Measurements from ENCODE around the gene PPARD. TPM values are rescaled to one million over a fixed set of nuclear protein-coding genes. Genes with fewer than 3 reads are reported as not detected.
"Not testable (repeated sequence)": the region's sequence is repeated elsewhere in the genome, so short reads cannot be mapped to it uniquely, and the experiment has no call there.

The PPARD gene
- total RNA-seq, 2 donors from 2014 or later, result 10.9 to 11.5 TPM

DNA sequence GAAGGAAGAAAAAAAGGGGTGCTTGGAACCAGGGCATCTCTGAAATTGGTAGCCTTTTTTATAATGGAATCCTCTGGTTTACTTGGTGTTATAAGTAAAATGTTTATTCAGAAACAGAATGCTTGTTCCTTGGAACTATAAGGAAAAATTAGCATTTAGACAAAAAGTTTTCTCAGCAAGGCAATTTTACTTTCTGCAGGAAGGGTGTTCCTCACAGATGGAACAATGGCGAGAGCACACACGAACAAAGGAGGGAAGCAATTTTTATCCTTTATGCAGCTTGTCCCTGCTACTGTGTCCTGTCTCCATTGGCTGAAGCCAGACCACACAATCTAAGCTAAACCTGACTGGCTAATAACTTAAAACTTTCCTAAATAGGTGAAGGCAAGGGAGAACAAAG, 87.1 kb downstream of the PPARD start:
- Mint-ChIP-seq H3K4me1 (peaks cover 7% of the 10 kb centered on the region), H3K9me3 (peaks cover 16% of the 10 kb centered on the region), H3K36me3 (ENCODE audit: low read depth) (peaks cover 21% of the 10 kb centered on the region), H3K27ac (no peak overlapping the region), H3K27me3 (ENCODE audit: insufficient read depth) (no peaks in the 10 kb centered on the region), H3K4me3 (no peak overlapping the region)
- Histone ChIP-seq H3K27ac (ENCODE audit: low read depth, low read length) (no peak overlapping the region), H3K36me3 (ENCODE audit: control insufficient read depth, insufficient read depth, low read length) (no peaks in the 10 kb centered on the region), H3K27me3 (ENCODE audit: control insufficient read depth, insufficient read depth, low read length, poor library complexity, severe bottlenecking) (no peaks in the 10 kb centered on the region), H3K9ac (ENCODE audit: extremely low read depth, low read length, poor library complexity, severe bottlenecking) (no peak overlapping the region), H3K4me3 (ENCODE audit: low read length) (no peak overlapping the region), H3K9me3 (ENCODE audit: control insufficient read depth, low read length) (peaks cover 12% of the 10 kb centered on the region), H3K4me1 (ENCODE audit: control insufficient read depth, insufficient read depth, low read length) (no peaks in the 10 kb centered on the region)
- TF ChIP-seq, protein P1, sequence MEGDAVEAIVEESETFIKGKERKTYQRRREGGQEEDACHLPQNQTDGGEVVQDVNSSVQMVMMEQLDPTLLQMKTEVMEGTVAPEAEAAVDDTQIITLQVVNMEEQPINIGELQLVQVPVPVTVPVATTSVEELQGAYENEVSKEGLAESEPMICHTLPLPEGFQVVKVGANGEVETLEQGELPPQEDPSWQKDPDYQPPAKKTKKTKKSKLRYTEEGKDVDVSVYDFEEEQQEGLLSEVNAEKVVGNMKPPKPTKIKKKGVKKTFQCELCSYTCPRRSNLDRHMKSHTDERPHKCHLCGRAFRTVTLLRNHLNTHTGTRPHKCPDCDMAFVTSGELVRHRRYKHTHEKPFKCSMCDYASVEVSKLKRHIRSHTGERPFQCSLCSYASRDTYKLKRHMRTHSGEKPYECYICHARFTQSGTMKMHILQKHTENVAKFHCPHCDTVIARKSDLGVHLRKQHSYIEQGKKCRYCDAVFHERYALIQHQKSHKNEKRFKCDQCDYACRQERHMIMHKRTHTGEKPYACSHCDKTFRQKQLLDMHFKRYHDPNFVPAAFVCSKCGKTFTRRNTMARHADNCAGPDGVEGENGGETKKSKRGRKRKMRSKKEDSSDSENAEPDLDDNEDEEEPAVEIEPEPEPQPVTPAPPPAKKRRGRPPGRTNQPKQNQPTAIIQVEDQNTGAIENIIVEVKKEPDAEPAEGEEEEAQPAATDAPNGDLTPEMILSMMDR (conservative IDR thresholded peaks at IDR 0.05), result no peak
- no peak for DNase-seq
- 94% methylated on average over 2 of the region's 2 CpGs for WGBS, 2 experiments (ENCODE audit: insufficient coverage in 1 of 2, insufficient read length in 1 of 2)

DNA sequence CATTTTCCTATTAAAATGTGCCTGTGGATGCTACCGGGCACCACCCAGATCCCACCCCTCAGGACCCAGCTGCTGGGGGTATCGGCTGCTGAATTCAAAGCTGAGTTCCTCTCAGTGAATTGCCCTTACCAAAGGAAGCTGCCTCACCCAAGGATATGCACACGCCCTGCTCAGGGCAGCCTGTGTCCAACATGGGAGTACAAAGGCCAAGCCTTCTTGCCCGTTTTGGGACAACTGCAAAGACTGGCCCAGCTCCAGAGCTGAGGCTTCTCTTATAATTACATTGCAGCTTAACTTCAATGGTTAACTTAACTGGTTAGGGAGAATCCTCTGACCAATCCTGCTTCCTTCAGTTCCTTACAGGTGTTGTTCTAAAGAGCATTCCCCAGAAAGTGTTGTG, 89.9 kb downstream of the PPARD start:
- H3K27ac ChIP-seq (ENCODE audit: low read depth, low read length), result no peak overlapping the region
- H3K27me3 ChIP-seq (ENCODE audit: control insufficient read depth, insufficient read depth, low read length, poor library complexity, severe bottlenecking), result no peaks in the 10 kb centered on the region
- DNase-seq, result no peak
- Mint-ChIP-seq H3K36me3 (ENCODE audit: low read depth) (peaks cover 8% of the 10 kb centered on the region), H3K4me3 (no peak overlapping the region), H3K4me1 (peaks cover 16% of the 10 kb centered on the region), H3K27me3 (ENCODE audit: insufficient read depth) (no peaks in the 10 kb centered on the region), H3K9me3 (peaks cover 16% of the 10 kb centered on the region), H3K27ac (no peak overlapping the region)
- no peaks in the 10 kb centered on the region for H3K36me3 ChIP-seq (ENCODE audit: control insufficient read depth, insufficient read depth, low read length)
- peaks cover 12% of the 10 kb centered on the region for H3K9me3 ChIP-seq (ENCODE audit: control insufficient read depth, low read length)
- TF ChIP-seq, protein P1 (conservative IDR thresholded peaks at IDR 0.05), result no peak
- 91 to 93% methylated on average over 4 of the region's 4 CpGs for WGBS, 2 experiments (ENCODE audit: insufficient coverage in 1 of 2, insufficient read length in 1 of 2)
- H3K4me1 ChIP-seq (ENCODE audit: control insufficient read depth, insufficient read depth, low read length), result peaks cover 5% of the 10 kb centered on the region
- H3K4me3 ChIP-seq (ENCODE audit: low read length), result no peak overlapping the region
- no peak overlapping the region for H3K9ac ChIP-seq (ENCODE audit: extremely low read depth, low read length, poor library complexity, severe bottlenecking)

DNA sequence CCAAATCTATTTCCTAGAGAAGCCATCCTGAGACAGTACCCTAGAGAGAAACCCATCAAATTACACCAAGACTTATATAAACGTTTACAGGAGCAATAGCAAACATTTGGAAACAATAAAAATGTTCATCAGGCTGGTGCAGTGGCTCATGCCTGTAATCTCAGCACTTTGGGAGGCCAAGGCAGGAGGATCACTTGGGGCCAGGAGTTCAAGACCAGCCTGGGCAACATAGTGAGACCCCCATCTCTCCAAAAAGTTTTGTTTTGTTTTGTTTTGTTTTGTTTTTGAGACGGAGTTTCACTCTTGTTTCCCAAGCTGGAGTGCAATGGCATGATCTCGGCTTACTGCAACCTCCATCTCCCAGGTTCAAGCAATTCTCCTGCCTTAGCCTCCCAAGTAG, 90.3 kb downstream of the PPARD start:
- H3K36me3 Mint-ChIP-seq (ENCODE audit: low read depth); H3K36me3 ChIP-seq (ENCODE audit: control insufficient read depth, insufficient read depth, low read length); H3K27ac ChIP-seq (ENCODE audit: low read depth, low read length); DNase-seq; H3K4me3 ChIP-seq (ENCODE audit: low read length); H3K4me1 ChIP-seq (ENCODE audit: control insufficient read depth, insufficient read depth, low read length); H3K4me3 Mint-ChIP-seq; H3K9ac ChIP-seq (ENCODE audit: extremely low read depth, low read length, poor library complexity, severe bottlenecking); H3K27me3 Mint-ChIP-seq (ENCODE audit: insufficient read depth); H3K27me3 ChIP-seq (ENCODE audit: control insufficient read depth, insufficient read depth, low read length, poor library complexity, severe bottlenecking); H3K27ac Mint-ChIP-seq: not testable (repeated sequence)
- Mint-ChIP-seq H3K9me3 (peaks cover 16% of the 10 kb centered on the region), H3K4me1 (peaks cover 16% of the 10 kb centered on the region)
- 91% methylated on average over 3 of the region's 3 CpGs for WGBS, 2 experiments (ENCODE audit: insufficient coverage in 1 of 2, insufficient read length in 1 of 2)
- H3K9me3 ChIP-seq (ENCODE audit: control insufficient read depth, low read length), result peaks cover 12% of the 10 kb centered on the region
